ENCODE results near the gene ABHD1. TPM values are rescaled to one million over a fixed set of nuclear protein-coding genes. Genes with fewer than 3 reads are reported as not detected.

ABHD1 gene
- total RNA-seq, 3 donors from 2014 or later, result 0.29 to 0.80 TPM; not detected in 1

GRCh38 chr2:27078267-27079194, 45.1 kb upstream of the ABHD1 start, which contains the start of gene EMILIN1:
Gene EMILIN1 (plus strand): TSS chr2:27078615. CDS start chr2:27079066, 451 bp downstream.
- peak within 1 kb of the TSS; percentile 75 to 96 for H3K27ac ChIP-seq
- no peaks in the 10 kb centered on the region for H3K9me3 ChIP-seq
- H3K4me3 ChIP-seq, result peak within 1 kb of the TSS; percentile 47 to 78 (median 58)
- H3K4me1 ChIP-seq, result peaks cover 0 to 11% of the 10 kb centered on the region in 2 donors
- intact Hi-C loops (cut with DNase I; ENCODE audit: low total_unique reads), result no loop called here
- H3K27me3 ChIP-seq, result no peaks in the 10 kb centered on the region
- H3K36me3 ChIP-seq, result no peaks in the 10 kb centered on the region
- TF ChIP-seq POLR2A (IDR thresholded peaks at IDR 0.05) (no peak), POLR2AphosphoS5 (IDR thresholded peaks at IDR 0.05) (peak; percentile 44 to 67 (median 47)), CTCF (IDR thresholded peaks at IDR 0.05) (no peak)
- DNase-seq (ENCODE audit: low spot score in 2 of 2), result peak in 1 of 2 donors; percentile 66

GRCh38 chr2:27079233-27080139, 44.1 kb upstream of the ABHD1 start:
- no peaks in the 10 kb centered on the region for H3K9me3 ChIP-seq
- H3K4me1 ChIP-seq, result peaks cover 0 to 11% of the 10 kb centered on the region in 2 donors
- H3K4me3 ChIP-seq, result peak overlapping the region; percentile 47 to 78 (median 58)
- H3K27ac ChIP-seq, result peak overlapping the region; percentile 75 to 96
- DNase-seq (ENCODE audit: low spot score in 2 of 2), result no peak
- no peaks in the 10 kb centered on the region for H3K27me3 ChIP-seq
- H3K36me3 ChIP-seq, result no peaks in the 10 kb centered on the region
- TF ChIP-seq POLR2AphosphoS5 (IDR thresholded peaks at IDR 0.05) (no peak), CTCF (IDR thresholded peaks at IDR 0.05) (no peak), POLR2A (IDR thresholded peaks at IDR 0.05) (no peak)
- intact Hi-C loops (cut with DNase I; ENCODE audit: low total_unique reads), result no loop called here

- no peaks in the 10 kb centered on the region for H3K9me3 ChIP-seq
- no peak for DNase-seq (ENCODE audit: low spot score in 2 of 2)
- no peaks in the 10 kb centered on the region for H3K36me3 ChIP-seq
- H3K4me1 ChIP-seq, result peaks cover 0 to 13% of the 10 kb centered on the region in 2 donors
- no peak for TF ChIP-seq POLR2AphosphoS5 (IDR thresholded peaks at IDR 0.05)
- no peak for TF ChIP-seq POLR2A (IDR thresholded peaks at IDR 0.05)
- TF ChIP-seq CTCF (IDR thresholded peaks at IDR 0.05), result no peak
- H3K27ac ChIP-seq, result peak overlapping the region; percentile 75 to 96
- H3K27me3 ChIP-seq, result no peaks in the 10 kb centered on the region
- intact Hi-C loops (cut with DNase I; ENCODE audit: low total_unique reads), result no loop called here
- peak overlapping the region; percentile 47 to 78 (median 58) for H3K4me3 ChIP-seq
These were observed 43.5 kb upstream of the ABHD1 start for GRCh38 chr2:27080140-27080469.

- H3K27ac ChIP-seq, result peak overlapping the region; percentile 75 to 96
- peak overlapping the region; percentile 47 to 78 (median 58) for H3K4me3 ChIP-seq
- no peaks in the 10 kb centered on the region for H3K36me3 ChIP-seq
- no peaks in the 10 kb centered on the region for H3K27me3 ChIP-seq
- DNase-seq (ENCODE audit: low spot score in 2 of 2), result no peak
- H3K4me1 ChIP-seq, result peaks cover 0 to 18% of the 10 kb centered on the region in 2 donors
- no peak for TF ChIP-seq CTCF (IDR thresholded peaks at IDR 0.05)
- no peak for TF ChIP-seq POLR2A (IDR thresholded peaks at IDR 0.05)
- no peak for TF ChIP-seq POLR2AphosphoS5 (IDR thresholded peaks at IDR 0.05)
- H3K9me3 ChIP-seq, result no peaks in the 10 kb centered on the region
- intact Hi-C loops (cut with DNase I; ENCODE audit: low total_unique reads), result no loop called here
These were observed 43.0 kb upstream of the ABHD1 start for GRCh38 chr2:27080603-27080936.

Measured in breast epithelium (tissue), 4 donors.